Measurements from ENCODE around the gene PEAK3. TPM values are rescaled to one million over a fixed set of nuclear protein-coding genes. Genes with fewer than 3 reads are reported as not detected.

The PEAK3 gene
- total and polyA plus RNA-seq, 2 donors (not counting 1 experiment from before 2014, with no cell fraction given): not detected

DNA sequence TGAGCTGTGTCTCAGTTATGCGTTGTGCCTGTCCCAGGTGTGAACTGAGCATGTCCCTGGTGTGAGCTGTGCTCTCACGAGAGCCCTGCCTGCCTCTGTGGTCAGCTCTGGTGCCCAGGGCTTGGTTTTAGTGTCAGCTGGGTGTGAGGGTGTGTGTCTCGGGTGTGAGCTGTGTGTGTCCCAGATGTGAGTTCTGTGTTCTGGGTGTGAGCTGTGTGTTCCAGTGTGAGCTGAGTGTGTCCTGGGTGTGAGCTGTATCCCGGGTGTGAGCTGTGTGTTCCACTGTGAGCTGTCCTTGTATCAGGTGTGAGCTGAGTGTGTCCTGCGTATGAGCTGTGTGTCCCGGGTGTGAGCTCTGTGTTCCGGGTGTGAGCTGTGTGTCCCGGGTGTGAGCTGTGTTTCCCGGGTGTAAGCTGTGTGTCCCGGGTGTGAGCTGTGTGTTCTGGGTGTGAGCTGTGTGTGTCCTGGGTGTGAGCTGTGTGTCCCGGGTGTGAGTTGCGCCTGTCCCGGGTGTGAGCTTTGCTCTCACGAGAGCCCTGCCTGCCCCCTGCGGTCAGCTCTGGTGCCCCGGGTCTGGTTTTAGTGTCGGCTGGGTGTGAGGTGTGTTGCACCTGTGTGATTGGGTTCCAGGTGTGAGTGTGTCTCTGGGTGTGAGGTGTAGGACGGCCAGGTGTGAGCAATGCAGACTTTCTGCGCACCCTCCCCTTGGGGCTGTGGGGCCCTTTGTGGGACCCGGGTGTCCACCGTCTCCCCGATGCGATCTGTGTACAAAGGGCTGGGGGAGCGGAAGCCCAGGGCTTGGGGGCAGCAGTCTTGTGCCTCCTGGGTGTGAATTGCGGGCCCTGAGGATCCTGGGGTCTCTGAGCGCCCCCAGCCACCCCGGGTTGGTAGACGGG is 7.1 kb upstream of the PEAK3 start:
- Histone ChIP-seq H3K9me3 (ENCODE audit: control insufficient read depth, insufficient read depth, low read depth, low read length) (no peaks in the 10 kb centered on the region), H3K27ac (ENCODE audit: insufficient read depth, low read length) (no peak overlapping the region), H3K36me3 (ENCODE audit: control insufficient read depth, insufficient read depth, low read length) (no peaks in the 10 kb centered on the region), H2AFZ (ENCODE audit: low read length) (no peak overlapping the region), H3K4me2 (ENCODE audit: extremely low read depth, insufficient read depth, low read length) (no peak overlapping the region), H3K79me2 (ENCODE audit: control insufficient read depth, insufficient read depth, low read length) (no peaks in the 10 kb centered on the region), H3K4me3 (replicated peaks in 1 of 4; ENCODE audit: control extremely low read depth in 1 of 4, insufficient read depth in 1 of 4, low read depth in 3 of 4, low read length in 4 of 4) (no peak overlapping the region), H3K27me3 (ENCODE audit: control insufficient read depth, insufficient read depth, low read length) (peaks cover 36% of the 10 kb centered on the region), H3K4me1 (ENCODE audit: control insufficient read depth, extremely low read depth, insufficient read depth, low read length) (peaks cover 2% of the 10 kb centered on the region), H4K20me1 (ENCODE audit: control insufficient read depth, extremely low read depth, insufficient read depth, low read length) (no peaks in the 10 kb centered on the region), H3K9ac (ENCODE audit: insufficient read depth, low read length) (no peak overlapping the region)
- peak; percentile 64 for TF ChIP-seq EZH2 (IDR thresholded peaks at IDR 0.05; ENCODE audit: low read length, missing control alignments)
- TF ChIP-seq, protein P1, sequence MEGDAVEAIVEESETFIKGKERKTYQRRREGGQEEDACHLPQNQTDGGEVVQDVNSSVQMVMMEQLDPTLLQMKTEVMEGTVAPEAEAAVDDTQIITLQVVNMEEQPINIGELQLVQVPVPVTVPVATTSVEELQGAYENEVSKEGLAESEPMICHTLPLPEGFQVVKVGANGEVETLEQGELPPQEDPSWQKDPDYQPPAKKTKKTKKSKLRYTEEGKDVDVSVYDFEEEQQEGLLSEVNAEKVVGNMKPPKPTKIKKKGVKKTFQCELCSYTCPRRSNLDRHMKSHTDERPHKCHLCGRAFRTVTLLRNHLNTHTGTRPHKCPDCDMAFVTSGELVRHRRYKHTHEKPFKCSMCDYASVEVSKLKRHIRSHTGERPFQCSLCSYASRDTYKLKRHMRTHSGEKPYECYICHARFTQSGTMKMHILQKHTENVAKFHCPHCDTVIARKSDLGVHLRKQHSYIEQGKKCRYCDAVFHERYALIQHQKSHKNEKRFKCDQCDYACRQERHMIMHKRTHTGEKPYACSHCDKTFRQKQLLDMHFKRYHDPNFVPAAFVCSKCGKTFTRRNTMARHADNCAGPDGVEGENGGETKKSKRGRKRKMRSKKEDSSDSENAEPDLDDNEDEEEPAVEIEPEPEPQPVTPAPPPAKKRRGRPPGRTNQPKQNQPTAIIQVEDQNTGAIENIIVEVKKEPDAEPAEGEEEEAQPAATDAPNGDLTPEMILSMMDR (conservative IDR thresholded peaks at IDR 0.05 in 1 of 2, IDR thresholded peaks at IDR 0.05 in 1 of 2; ENCODE audit: low read depth in 1 of 2, low read length in 2 of 2): no peak
- no peak for DNase-seq (ENCODE audit: low read depth in 2 of 2)

DNA sequence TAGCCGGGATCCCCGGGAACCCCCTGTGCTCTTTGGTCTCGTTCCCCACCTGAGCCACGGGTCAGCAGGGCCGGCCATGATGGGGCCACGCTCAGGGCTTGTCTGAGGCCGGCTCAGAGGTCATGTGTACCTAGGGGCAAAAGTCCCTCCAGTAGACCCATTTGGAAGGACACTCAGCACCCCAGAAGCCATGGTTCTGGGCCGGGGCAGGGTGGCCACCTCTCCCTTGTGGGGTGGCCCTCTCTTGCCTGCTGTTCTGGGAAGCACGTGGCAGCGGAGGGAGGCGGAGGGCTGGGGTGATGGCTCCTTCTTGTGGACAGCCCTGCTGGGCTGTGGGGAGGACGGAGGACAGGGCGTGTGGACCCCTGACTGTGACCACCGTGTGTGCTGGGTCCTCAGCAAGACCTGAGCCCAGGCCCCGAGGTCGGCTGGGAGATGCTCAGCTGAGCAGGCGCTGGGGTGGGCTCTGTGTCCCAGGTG is 6.4 kb upstream of the PEAK3 start:
- no peak overlapping the region for H3K4me2 ChIP-seq (ENCODE audit: extremely low read depth, insufficient read depth, low read length)
- no peaks in the 10 kb centered on the region for H3K9me3 ChIP-seq (ENCODE audit: control insufficient read depth, insufficient read depth, low read depth, low read length)
- H4K20me1 ChIP-seq (ENCODE audit: control insufficient read depth, extremely low read depth, insufficient read depth, low read length): no peaks in the 10 kb centered on the region
- no peaks in the 10 kb centered on the region for H3K79me2 ChIP-seq (ENCODE audit: control insufficient read depth, insufficient read depth, low read length)
- peaks cover 36% of the 10 kb centered on the region for H3K27me3 ChIP-seq (ENCODE audit: control insufficient read depth, insufficient read depth, low read length)
- TF ChIP-seq, protein P1 (conservative IDR thresholded peaks at IDR 0.05 in 1 of 2, IDR thresholded peaks at IDR 0.05 in 1 of 2; ENCODE audit: low read depth in 1 of 2, low read length in 2 of 2): no peak
- TF ChIP-seq EZH2 (IDR thresholded peaks at IDR 0.05; ENCODE audit: low read length, missing control alignments): no peak
- no peak overlapping the region for H2AFZ ChIP-seq (ENCODE audit: low read length)
- H3K27ac ChIP-seq (ENCODE audit: insufficient read depth, low read length): no peak overlapping the region
- no peak for DNase-seq (ENCODE audit: low read depth in 2 of 2)
- H3K4me1 ChIP-seq (ENCODE audit: control insufficient read depth, extremely low read depth, insufficient read depth, low read length): no peaks in the 10 kb centered on the region
- no peak overlapping the region for H3K4me3 ChIP-seq (replicated peaks in 1 of 4; ENCODE audit: control extremely low read depth in 1 of 4, insufficient read depth in 1 of 4, low read depth in 3 of 4, low read length in 4 of 4)
- H3K36me3 ChIP-seq (ENCODE audit: control insufficient read depth, insufficient read depth, low read length): no peaks in the 10 kb centered on the region
- no peak overlapping the region for H3K9ac ChIP-seq (ENCODE audit: insufficient read depth, low read length)

DNA sequence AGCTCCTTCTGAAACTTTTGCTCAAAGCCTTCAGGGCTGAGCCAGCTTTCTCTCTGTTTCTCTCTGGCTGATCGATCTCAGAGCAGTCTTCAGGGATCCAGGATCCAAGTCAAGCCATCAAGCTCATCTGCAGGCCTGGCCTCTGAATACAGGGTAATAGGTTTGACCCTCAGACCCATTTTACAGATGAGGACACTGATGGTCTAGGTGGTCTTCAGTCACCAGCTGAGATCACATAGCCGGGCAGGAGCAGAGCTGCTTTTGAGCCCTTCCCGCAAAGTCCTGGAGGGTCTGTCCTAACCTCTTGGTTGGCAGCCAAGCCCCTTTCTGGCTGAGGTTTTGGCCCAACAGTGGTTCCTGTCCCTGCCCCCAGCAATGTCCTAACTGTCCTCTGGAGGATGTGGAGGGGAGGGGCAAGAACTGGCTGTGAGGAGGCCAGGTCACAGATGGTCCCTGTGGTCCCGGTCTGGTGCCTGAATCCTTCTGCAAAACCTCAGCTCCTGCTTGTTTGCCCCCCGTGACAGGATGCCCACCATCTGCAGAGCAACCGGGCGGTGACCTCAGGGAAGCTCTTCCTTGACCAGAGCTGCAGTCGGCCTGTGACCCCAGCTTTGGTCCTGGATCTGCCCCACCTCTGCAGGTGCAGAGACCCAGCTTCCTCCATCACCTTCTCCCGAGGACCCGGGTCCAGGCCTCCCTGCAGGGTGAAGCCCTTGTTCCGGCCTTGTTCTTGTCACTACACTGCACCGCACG is 5.8 kb upstream of the PEAK3 start:
- TF ChIP-seq EZH2 (IDR thresholded peaks at IDR 0.05; ENCODE audit: low read length, missing control alignments): no peak
- TF ChIP-seq, protein P1 (conservative IDR thresholded peaks at IDR 0.05 in 1 of 2, IDR thresholded peaks at IDR 0.05 in 1 of 2; ENCODE audit: low read depth in 1 of 2, low read length in 2 of 2): no peak
- H3K9me3 ChIP-seq (ENCODE audit: control insufficient read depth, insufficient read depth, low read depth, low read length): no peaks in the 10 kb centered on the region
- peaks cover 36% of the 10 kb centered on the region for H3K27me3 ChIP-seq (ENCODE audit: control insufficient read depth, insufficient read depth, low read length)
- H3K4me3 ChIP-seq (replicated peaks in 1 of 4; ENCODE audit: control extremely low read depth in 1 of 4, insufficient read depth in 1 of 4, low read depth in 3 of 4, low read length in 4 of 4): no peak overlapping the region
- no peak overlapping the region for H2AFZ ChIP-seq (ENCODE audit: low read length)
- no peaks in the 10 kb centered on the region for H3K4me1 ChIP-seq (ENCODE audit: control insufficient read depth, extremely low read depth, insufficient read depth, low read length)
- H3K4me2 ChIP-seq (ENCODE audit: extremely low read depth, insufficient read depth, low read length): no peak overlapping the region
- no peaks in the 10 kb centered on the region for H4K20me1 ChIP-seq (ENCODE audit: control insufficient read depth, extremely low read depth, insufficient read depth, low read length)
- H3K27ac ChIP-seq (ENCODE audit: insufficient read depth, low read length): no peak overlapping the region
- no peak for DNase-seq (ENCODE audit: low read depth in 2 of 2)
- no peak overlapping the region for H3K9ac ChIP-seq (ENCODE audit: insufficient read depth, low read length)
- H3K79me2 ChIP-seq (ENCODE audit: control insufficient read depth, insufficient read depth, low read length): no peaks in the 10 kb centered on the region
- no peaks in the 10 kb centered on the region for H3K36me3 ChIP-seq (ENCODE audit: control insufficient read depth, insufficient read depth, low read length)
